Embryonic facial prominence (tissue), 1 donor: ENCODE data around the gene CYP2D6.
"Not testable (repeated sequence)": the region's sequence is repeated elsewhere in the genome, so short reads cannot be mapped to it uniquely, and the experiment has no call there.

ENCODE experiments used
- DNase-seq: peaks from one replicate; pipeline ENCODE4 v3.0.0-alpha.2; 2016; ENCODE audit errors: extremely low spot score

Gene CYP2D6

DNA sequence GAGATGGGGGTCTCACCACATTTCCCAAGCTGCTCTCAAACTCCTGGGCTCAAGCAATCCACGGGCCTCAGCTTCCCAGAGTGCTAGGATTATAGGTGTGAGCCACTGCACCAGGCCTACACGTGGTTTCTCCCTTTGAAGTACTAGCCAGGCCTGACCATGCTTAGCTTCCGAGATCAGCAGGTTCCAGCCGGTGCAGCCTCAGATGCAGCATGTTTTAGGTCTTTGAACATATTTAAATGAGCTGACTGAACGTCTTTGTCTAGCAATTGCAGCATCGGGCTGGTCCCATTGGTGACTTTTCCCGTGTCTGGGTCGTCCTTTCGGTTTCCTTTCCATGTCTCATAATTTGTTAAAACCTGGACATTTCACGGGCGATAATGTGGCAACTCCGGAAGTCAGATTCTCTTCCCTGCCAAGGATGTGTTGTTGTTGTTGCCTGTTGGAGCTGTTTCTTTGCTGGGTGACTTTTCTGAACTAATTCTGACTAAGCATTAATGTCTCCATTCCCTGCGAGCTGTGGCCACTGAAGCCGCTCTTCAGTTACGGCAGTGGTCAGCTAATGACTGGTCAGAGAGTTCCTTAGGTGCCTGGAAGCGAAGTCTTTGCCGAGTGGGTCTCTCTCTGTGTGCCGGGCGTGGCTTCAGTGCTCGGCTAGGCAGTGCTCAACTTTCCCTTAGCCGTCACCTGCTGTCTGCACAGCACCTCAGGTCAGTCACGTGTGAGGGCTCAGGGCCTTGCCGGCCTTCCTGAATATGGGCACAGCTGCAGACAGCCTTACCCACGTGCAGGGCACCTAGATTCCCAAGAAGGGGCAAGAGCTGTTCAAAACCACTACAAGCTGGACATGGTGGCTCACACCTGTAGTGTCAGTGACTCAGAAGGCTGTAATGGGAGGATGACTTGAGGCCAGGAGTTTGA lies 3.8 kb upstream of the CYP2D6 start:
- DNase-seq, result no peak

DNA sequence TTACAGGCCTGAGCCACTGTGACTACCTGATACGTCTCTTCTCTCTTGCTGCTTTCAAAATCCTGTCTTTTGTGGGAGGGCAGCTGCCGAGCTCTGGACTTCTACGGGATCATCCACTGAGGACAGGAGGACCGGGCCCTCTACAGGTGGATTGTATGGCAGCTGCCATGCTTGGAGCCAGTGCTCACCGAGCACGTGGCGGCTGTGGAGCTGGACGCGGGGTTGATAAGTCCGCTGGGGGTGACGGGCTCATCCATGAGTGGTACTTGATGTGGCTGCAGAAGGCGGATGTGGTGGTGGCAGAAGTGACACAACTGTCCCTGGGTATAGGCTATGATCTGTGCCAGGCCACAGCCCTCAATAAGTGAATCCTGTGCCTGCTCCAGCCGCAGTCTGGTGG lies 1.8 kb upstream of the CYP2D6 start:
- no peak for DNase-seq

- no peak for DNase-seq
Measured at GRCh38 chr22:42131562-42131961, 952 bp upstream of the CYP2D6 start.

GRCh38 chr22:42130182-42130581 lies 428 bp downstream of the CYP2D6 start:
- not testable (repeated sequence) for DNase-seq

DNA sequence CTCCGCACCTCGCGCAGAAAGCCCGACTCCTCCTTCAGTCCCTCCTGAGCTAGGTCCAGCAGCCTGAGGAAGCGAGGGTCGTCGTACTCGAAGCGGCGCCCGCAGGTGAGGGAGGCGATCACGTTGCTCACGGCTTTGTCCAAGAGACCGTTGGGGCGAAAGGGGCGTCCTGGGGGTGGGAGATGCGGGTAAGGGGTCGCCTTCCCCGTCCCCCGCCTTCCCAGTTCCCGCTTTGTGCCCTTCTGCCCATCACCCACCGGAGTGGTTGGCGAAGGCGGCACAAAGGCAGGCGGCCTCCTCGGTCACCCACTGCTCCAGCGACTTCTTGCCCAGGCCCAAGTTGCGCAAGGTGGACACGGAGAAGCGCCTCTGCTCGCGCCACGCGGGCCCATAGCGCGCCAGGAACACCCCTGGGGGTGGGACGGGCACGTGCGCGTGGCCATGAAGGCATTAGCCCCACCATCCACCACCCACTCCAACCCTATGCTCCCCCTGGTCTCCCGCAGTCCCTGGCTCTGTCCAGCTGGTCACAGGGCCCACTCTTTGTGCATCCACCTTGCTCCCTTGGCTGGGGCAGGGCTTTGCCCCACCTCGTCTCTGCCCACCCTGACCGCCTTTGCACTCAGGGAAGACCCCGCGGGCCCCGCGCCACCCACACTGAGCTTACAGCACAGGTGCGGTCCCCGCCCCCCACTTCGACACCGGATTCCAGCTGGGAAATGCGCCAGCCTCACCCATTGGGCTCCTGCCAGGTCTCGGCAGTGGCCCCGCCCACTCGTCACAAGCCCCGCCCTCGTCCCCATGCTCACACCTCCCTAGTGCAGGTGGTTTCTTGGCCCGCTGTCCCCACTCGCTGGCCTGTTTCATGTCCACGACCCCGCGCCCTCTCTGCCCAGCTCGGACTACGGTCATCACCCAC lies 1.6 kb downstream of the CYP2D6 start:
- DNase-seq, result not testable (repeated sequence)

- DNase-seq, result not testable (repeated sequence)
Measured at GRCh38 chr22:42128007-42128406, 2.6 kb downstream of the CYP2D6 start.

GRCh38 chr22:42127606-42128005 lies 3.0 kb downstream of the CYP2D6 start:
- no peak for DNase-seq

DNA sequence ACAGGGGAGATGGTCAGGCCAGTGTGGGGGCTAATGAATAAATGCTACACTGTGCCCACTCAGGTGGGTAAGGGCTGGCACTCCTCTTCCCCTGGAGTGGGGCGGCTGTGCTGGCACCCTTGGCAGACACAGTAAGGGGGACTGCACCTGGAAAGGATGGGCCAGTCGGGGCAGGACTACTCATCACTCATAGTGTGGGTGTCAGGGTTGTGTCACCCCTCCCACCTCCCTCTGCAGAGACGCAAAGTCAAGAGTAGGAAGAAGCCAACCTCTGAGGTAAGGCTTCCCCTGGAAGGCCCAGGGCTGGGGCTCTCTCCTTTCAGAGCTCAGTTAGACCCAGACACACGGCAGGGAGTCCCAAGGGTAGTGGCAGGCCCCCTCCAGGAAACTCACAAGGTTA lies 7.1 kb downstream of the CYP2D6 start:
- not testable (repeated sequence) for DNase-seq

GRCh38 chr22:42120231-42121021 lies 10.2 kb downstream of the CYP2D6 start:
- not testable (repeated sequence) for DNase-seq

GRCh38 chr22:42116848-42117424 lies 13.7 kb downstream of the CYP2D6 start:
- DNase-seq, result no peak

GRCh38 chr22:42115420-42115830 lies 15.2 kb downstream of the CYP2D6 start:
- DNase-seq, result not testable (repeated sequence)

DNA sequence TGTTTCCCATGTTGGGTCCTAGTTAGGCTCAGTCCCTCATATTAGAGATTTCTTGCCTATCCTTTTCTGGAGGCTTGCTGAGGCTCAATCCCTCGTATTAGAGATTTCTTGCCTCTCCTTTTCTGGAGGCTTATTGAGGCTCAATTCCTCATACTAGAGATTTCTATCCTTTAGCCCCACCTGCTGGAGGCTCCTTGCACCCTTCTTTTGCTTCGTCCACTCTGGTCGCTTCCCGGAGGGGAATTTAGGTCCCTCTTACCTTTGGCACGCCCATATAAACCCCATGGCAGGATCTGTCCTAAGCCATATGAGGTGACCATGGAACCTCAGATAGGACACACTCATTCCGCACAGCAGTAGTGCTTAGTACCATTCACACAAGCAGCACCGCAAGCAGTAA lies 15.9 kb downstream of the CYP2D6 start:
- no peak for DNase-seq

- DNase-seq, result not testable (repeated sequence)
Measured at GRCh38 chr22:42112793-42113192, 17.8 kb downstream of the CYP2D6 start.

DNA sequence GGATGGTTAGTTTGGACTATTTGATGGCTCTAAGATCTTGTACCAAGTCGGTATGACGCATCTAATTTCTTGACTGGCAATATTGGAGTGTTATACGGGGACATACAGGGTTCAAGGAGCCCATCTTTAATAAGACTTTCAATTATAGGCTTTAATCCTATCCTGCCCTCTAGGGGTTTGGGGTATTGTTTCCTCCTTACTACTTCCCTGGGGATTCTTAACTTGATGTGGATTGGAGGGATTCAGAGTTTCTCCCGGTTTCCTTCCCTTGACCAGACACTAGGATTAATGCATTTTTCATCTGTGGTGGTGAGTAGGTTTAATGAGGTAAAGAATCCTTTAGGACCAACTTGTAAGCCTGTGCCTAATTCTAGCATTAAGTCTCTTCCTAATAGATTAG lies 18.8 kb downstream of the CYP2D6 start:
- DNase-seq, result no peak

- DNase-seq, result no peak
Measured at GRCh38 chr22:42108848-42109247, 21.8 kb downstream of the CYP2D6 start.

GRCh38 chr22:42104332-42104860 lies 26.2 kb downstream of the CYP2D6 start:
- not testable (repeated sequence) for DNase-seq

DNA sequence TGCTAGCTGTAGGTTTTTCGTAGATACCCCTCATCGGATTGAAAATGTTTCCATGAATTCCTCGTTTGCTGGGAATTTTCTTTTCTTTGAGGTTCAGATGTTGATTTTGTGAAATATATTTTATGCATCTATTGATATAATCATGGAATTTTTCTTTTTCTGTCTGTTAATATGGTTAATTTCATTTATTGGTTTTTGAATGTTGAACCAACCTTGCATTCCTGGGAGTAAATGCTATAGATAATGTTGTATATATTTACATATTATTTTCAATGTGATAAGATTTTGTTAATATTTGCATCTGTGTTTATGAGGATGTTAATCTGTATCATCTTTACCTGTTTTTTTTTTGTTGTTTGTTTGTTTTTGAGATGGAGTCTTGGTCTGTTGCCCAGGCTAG lies 29.4 kb downstream of the CYP2D6 start:
- no peak for DNase-seq

- no peak for DNase-seq
Measured at GRCh38 chr22:42091455-42091782, 39.2 kb downstream of the CYP2D6 start.

DNA sequence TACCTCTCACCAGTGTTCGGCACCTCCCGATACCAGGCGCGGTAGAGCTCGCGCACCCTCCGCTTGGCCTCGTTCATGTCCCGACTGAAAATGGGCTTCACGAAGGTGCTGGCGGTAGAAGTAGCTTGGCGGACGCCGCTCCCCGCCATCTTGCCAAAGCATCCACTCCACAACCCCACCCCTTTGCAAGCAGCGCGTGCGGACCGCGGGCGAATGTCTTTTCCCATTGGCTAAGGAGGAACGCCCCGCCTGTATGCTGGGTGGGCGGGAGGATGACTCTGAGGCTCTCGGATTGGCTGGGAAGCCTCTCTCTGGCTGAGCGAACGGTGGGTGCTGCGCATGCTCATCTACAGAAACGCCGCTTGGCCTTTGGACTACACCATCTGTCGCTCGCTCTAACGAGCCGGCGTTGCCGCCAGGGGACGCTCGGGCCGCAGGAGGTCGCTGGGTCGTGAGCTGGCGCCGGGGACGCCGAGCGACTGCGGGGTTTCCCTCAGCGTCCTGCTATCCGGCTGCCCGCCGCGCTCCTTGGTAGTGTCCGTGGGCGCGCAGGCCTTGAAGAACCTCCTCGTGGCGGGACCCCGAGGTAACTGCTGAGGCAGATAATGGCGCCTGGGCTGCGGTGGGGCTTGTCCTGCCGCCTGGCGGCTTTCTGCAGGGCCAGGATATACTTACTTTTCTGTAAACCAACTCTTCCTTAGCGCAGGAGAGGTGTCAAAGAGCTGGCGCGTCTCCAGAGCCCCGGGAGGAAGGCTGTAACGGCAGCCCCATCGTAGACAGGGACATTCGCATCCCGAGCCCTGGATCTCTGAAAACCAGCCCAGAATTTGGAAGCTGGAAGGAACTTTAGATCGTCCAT lies 39.8 kb downstream of the CYP2D6 start, which contains the start of gene NDUFA6:
TSS of gene NDUFA6 (minus strand) at position 177 of the 859 bp plus-strand sequence. CDS start at position 149, 28 bp downstream.
- peak; percentile 98 for DNase-seq

GRCh38 chr22:42086051-42086450 lies 44.6 kb downstream of the CYP2D6 start:
- no peak for DNase-seq
